GM23248 (cell line): ENCODE measurements around the gene RNFT2. TPM values are rescaled to one million over a fixed set of nuclear protein-coding genes. Genes with fewer than 3 reads are reported as not detected.

Source experiments
- DNase-seq: peaks from one replicate; pipeline ENCODE4 v3.0.0-alpha.2; 2015
- H2AFZ ChIP-seq: fragments of 200-600 bp; sonication (generic); 2 replicates; pipeline ENCODE4 v1.6.1; 2016; ENCODE audit warnings: antibody characterized with exemption
- H3F3A ChIP-seq: fragments of 200-600 bp; sonication (generic); 2 replicates; pipeline ENCODE4 v1.6.1; 2016; ENCODE audit warnings: mild to moderate bottlenecking, antibody characterized with exemption, mixed run types; ENCODE audit not compliant: insufficient read depth
- H3K27ac ChIP-seq: fragments of 200-600 bp; sonication (generic); 2 replicates; pipeline ENCODE4 v1.5.1; 2016; ENCODE audit warnings: mild to moderate bottlenecking
- H3K27me3 ChIP-seq: fragments of 200-600 bp; sonication (generic); replicated peaks from 2 replicates; pipeline ENCODE4 v1.6.1; 2016; ENCODE audit warnings: mild to moderate bottlenecking; ENCODE audit not compliant: insufficient read depth
- H3K36me3 ChIP-seq: fragments of 200-600 bp; sonication (generic); 2 replicates; pipeline ENCODE4 v1.6.1; 2016; ENCODE audit warnings: low read depth, mild to moderate bottlenecking
- H3K4me1 ChIP-seq: fragments of 200-600 bp; sonication (generic); 2 replicates; pipeline ENCODE4 v1.6.1; 2016; ENCODE audit warnings: mild to moderate bottlenecking; ENCODE audit not compliant: insufficient read depth
- H3K4me2 ChIP-seq: fragments of 200-600 bp; sonication (generic); one replicate; pipeline ENCODE4 v1.6.1; 2016; ENCODE audit warnings: mild to moderate bottlenecking; ENCODE audit not compliant: unreplicated experiment
- H3K4me3 ChIP-seq: fragments of 200-600 bp; sonication (generic); 2 replicates; pipeline ENCODE4 v1.5.1; 2016; ENCODE audit warnings: mild to moderate bottlenecking
- H3K79me2 ChIP-seq: fragments of 200-600 bp; sonication (generic); 2 replicates; pipeline ENCODE4 v1.6.1; 2016; ENCODE audit warnings: mild to moderate bottlenecking; ENCODE audit not compliant: insufficient read depth
- H3K9ac ChIP-seq: fragments of 200-600 bp; sonication (generic); 2 replicates; pipeline ENCODE4 v1.6.1; 2016; ENCODE audit warnings: mild to moderate bottlenecking
- H3K9me2 ChIP-seq: fragments of 200-600 bp; sonication (generic); 2 replicates; pipeline ENCODE4 v1.6.1; 2016; ENCODE audit warnings: mixed run types, mild to moderate bottlenecking, moderate library complexity; ENCODE audit not compliant: insufficient read depth
- H3K9me3 ChIP-seq: fragments of 200-600 bp; sonication (generic); one replicate; pipeline ENCODE4 v1.6.1; 2017; ENCODE audit warnings: low read depth
- H4K20me1 ChIP-seq: fragments of 200-600 bp; sonication (generic); 2 replicates; pipeline ENCODE4 v1.6.0; 2016; ENCODE audit not compliant: insufficient read depth
- EZH2 ChIP-seq: fragments of 200-600 bp; sonication (generic); IDR thresholded peaks from 2 replicates; pipeline ENCODE4 v1.6.1; 2018; ENCODE audit warnings: antibody characterized with exemption, mild to moderate bottlenecking; ENCODE audit not compliant: insufficient read depth, poor library complexity, severe bottlenecking
- EZH2phosphoT487 ChIP-seq: fragments of 200-600 bp; sonication (generic); IDR thresholded peaks from 2 replicates; pipeline ENCODE4 v1.6.1; 2018; ENCODE audit warnings: antibody characterized with exemption, moderate library complexity, mild to moderate bottlenecking, low read depth; ENCODE audit not compliant: insufficient read depth
- WGBS, 2 experiments: methylation state at CpG; one replicate each; pipeline ENCODE4 v1.1.6; 2015 to 2017; ENCODE audit warnings: low lambda C conversion rate in 2 of 2, low coverage in 1 of 2; ENCODE audit errors: missing lambda C conversion rate in 2 of 2; 5-methylcytosine and 5-hydroxymethylcytosine counted together
- in situ Hi-C: fragments of 300-500 bp; cut with MboI; formaldehyde crosslinking; loops from 2 replicates; pipeline ENCODE4 v1.15.0; 2020
- polyA plus RNA-seq: library from polyadenylated mRNA; unstranded; fragments of >200 nt; fragmentation: Nextera tagmentation; extraction: Ambion mirVana; gene quantifications from 2 replicates; pipeline ENCODE4 v1.2.1, GENCODE V29; 2016
- total RNA-seq: library from RNA; depleted of rRNA; stranded (reverse); fragments of >200 nt; shearing (Covaris generic); gene quantifications from 2 replicates; pipeline ENCODE4 v1.2.3, GENCODE V29; 2014

Gene RNFT2
- total and polyA plus RNA-seq, 2 experiments from 2014 or later = 0.24 to 0.43 TPM

GRCh38 chr12:116722245-116722644, 15.9 kb upstream of the RNFT2 start:
- H3K79me2 ChIP-seq = peaks cover 55% of the 10 kb centered on the region
- H3K4me3 ChIP-seq = no peak overlapping the region
- H3K9me2 ChIP-seq = no peaks in the 10 kb centered on the region
- H3K27me3 ChIP-seq = no peaks in the 10 kb centered on the region
- in situ Hi-C loops = loop anchor here (25.0 kb wide), 1 partner anchor 390 kb away; no protein-coding TSS in a partner anchor
- 0 out of 2 replicates have a peak, but pooled peaks cover 8% of the 10 kb centered on the region for H3K36me3 ChIP-seq
- no peak overlapping the region for H2AFZ ChIP-seq
- H3K4me2 ChIP-seq = no peak overlapping the region
- no peaks in the 10 kb centered on the region for H4K20me1 ChIP-seq
- H3K4me1 ChIP-seq = peaks cover 20% of the 10 kb centered on the region
- H3F3A ChIP-seq = peaks cover 22% of the 10 kb centered on the region
- no peak overlapping the region for H3K27ac ChIP-seq
- H3K9me3 ChIP-seq = no peaks in the 10 kb centered on the region
- H3K9ac ChIP-seq = no peak overlapping the region
- no peak for TF ChIP-seq EZH2phosphoT487
- TF ChIP-seq EZH2 = no peak
- no peak for DNase-seq

- H3K4me2 ChIP-seq = no peak overlapping the region
- no peak overlapping the region for H3K27ac ChIP-seq
- DNase-seq = no peak
Measured at GRCh38 chr12:116726694-116727093, 11.4 kb upstream of the RNFT2 start.

GRCh38 chr12:116727261-116727660, 10.9 kb upstream of the RNFT2 start:
- Histone ChIP-seq H2AFZ (no peak overlapping the region), H3K9me2 (no peaks in the 10 kb centered on the region), H3K9me3 (no peaks in the 10 kb centered on the region), H3F3A (no peaks in the 10 kb centered on the region), H3K4me2 (no peak overlapping the region), H3K9ac (no peak overlapping the region), H3K4me3 (no peak overlapping the region), H4K20me1 (no peaks in the 10 kb centered on the region), H3K36me3 (0 out of 2 replicates have a peak, but pooled peaks cover 3% of the 10 kb centered on the region), H3K4me1 (no peaks in the 10 kb centered on the region), H3K27me3 (no peaks in the 10 kb centered on the region), H3K27ac (no peak overlapping the region), H3K79me2 (peaks cover 86% of the 10 kb centered on the region)
- TF ChIP-seq EZH2 (no peak), EZH2phosphoT487 (no peak)
- WGBS, 2 experiments = 94 to 98% methylated on average over 3 of the region's 3 CpGs
- in situ Hi-C loops = no loop called here
- DNase-seq = no peak

More at GRCh38 chr12:116726694-116727093, 11.4 kb upstream of the RNFT2 start:
- no peaks in the 10 kb centered on the region for H3K9me2 ChIP-seq
- 28% methylated on average over 4 of the region's 4 CpGs for WGBS, 2 experiments
- H3K4me1 ChIP-seq = no peaks in the 10 kb centered on the region
- H3K36me3 ChIP-seq = 0 out of 2 replicates have a peak, but pooled peaks cover 8% of the 10 kb centered on the region
- H3K9ac ChIP-seq = no peak overlapping the region
- H3F3A ChIP-seq = no peaks in the 10 kb centered on the region
- no peaks in the 10 kb centered on the region for H4K20me1 ChIP-seq
- H3K79me2 ChIP-seq = peaks cover 86% of the 10 kb centered on the region
- in situ Hi-C loops = no loop called here
- no peak for TF ChIP-seq EZH2
- TF ChIP-seq EZH2phosphoT487 = no peak
- no peaks in the 10 kb centered on the region for H3K27me3 ChIP-seq
- no peak overlapping the region for H3K4me3 ChIP-seq
- no peak overlapping the region for H2AFZ ChIP-seq
- H3K9me3 ChIP-seq = no peaks in the 10 kb centered on the region

- TF ChIP-seq EZH2 = no peak
- TF ChIP-seq EZH2phosphoT487 = no peak
- H2AFZ ChIP-seq = no peak overlapping the region
- H3K9ac ChIP-seq = no peak overlapping the region
- no peak for DNase-seq
- no peaks in the 10 kb centered on the region for H3K27me3 ChIP-seq
- H3K4me2 ChIP-seq = no peak overlapping the region
- H3K9me3 ChIP-seq = no peaks in the 10 kb centered on the region
- H3K27ac ChIP-seq = no peak overlapping the region
- no peaks in the 10 kb centered on the region for H3K4me1 ChIP-seq
- WGBS, 2 experiments = 66 to 67% methylated on average over 6 of the region's 6 CpGs
- H3K9me2 ChIP-seq = no peaks in the 10 kb centered on the region
- in situ Hi-C loops = no loop called here
- H3F3A ChIP-seq = no peaks in the 10 kb centered on the region
- no peaks in the 10 kb centered on the region for H3K36me3 ChIP-seq
- no peaks in the 10 kb centered on the region for H4K20me1 ChIP-seq
- no peak overlapping the region for H3K4me3 ChIP-seq
- peaks cover 90% of the 10 kb centered on the region for H3K79me2 ChIP-seq
Measured at GRCh38 chr12:116727891-116728290, 10.2 kb upstream of the RNFT2 start.

- in situ Hi-C loops = no loop called here
- Histone ChIP-seq H3K4me2 (no peak overlapping the region), H3K27me3 (no peaks in the 10 kb centered on the region), H3K79me2 (peaks cover 81% of the 10 kb centered on the region), H3K27ac (no peak overlapping the region), H3K4me3 (no peak overlapping the region), H2AFZ (no peak overlapping the region), H4K20me1 (no peaks in the 10 kb centered on the region), H3F3A (peaks cover 8% of the 10 kb centered on the region), H3K9ac (no peak overlapping the region), H3K9me3 (no peaks in the 10 kb centered on the region), H3K9me2 (no peaks in the 10 kb centered on the region), H3K36me3 (no peaks in the 10 kb centered on the region), H3K4me1 (peaks cover 16% of the 10 kb centered on the region; the same call in 1 of the 2 replicates)
- DNase-seq = no peak
- whole genome bisulfite sequencing, 2 experiments = 96 to 100% methylated on average over 3 of the region's 3 CpGs
- TF ChIP-seq EZH2phosphoT487 (no peak), EZH2 (no peak)
Measured at GRCh38 chr12:116731801-116732200, 6.3 kb upstream of the RNFT2 start.
